NCI-H2227 treated with DMSO at 0.1 percent for 48 hours (cell line): Measurements from ENCODE around the gene ZFPL1.

Source experiments
- DNase-seq: peaks from one replicate; lab custom pipeline; 2025; lab: John Stamatoyannopoulos, UW

Gene ZFPL1

DNA sequence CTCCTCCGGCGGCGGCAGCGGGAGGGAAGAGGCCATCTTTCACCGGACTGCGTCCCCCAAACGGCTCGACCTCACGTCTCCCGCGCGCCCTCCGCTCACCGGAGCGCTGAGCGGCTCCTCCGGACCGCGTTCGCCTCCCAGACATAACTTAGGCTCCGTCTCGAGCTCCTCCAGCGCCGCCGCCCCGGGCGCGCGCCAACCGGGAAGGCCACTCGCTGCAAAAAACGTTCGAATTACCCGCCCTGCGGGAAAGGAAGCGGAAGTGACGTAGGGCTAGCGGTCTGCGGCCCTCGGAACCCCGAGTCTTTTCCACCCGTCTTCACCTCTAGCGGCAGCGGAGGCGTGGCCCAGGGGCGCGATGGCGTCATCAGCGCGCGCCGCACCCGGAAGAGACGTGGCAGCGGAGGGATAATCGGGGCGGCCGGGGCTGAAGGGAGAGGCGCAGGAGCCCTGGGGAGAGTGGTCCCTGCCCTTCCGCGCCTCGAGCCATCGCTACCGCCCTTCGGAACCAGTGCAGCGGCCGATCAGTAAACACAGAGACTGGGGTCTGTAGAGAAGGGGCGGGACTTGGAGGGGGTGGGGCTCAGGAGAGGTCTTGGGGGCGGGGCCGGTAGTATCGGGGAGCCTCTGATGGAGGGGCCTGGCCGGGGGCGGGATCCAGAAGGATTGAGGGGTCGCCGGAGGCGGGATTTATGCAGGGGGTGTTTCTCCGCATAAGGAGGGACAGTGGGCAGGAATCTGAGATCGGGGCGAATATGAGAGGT lies at the start of gene ZFPL1, which contains the start of gene CDCA5:
TSS of gene ZFPL1 (plus strand) at position 389 of the 764 bp plus-strand sequence. CDS start 477 bp downstream, outside the sequence.
TSS of gene CDCA5 (minus strand) at position 207 of the 764 bp plus-strand sequence. CDS start at position 145, 62 bp downstream.
- DNase-seq: peak; percentile 94

DNA sequence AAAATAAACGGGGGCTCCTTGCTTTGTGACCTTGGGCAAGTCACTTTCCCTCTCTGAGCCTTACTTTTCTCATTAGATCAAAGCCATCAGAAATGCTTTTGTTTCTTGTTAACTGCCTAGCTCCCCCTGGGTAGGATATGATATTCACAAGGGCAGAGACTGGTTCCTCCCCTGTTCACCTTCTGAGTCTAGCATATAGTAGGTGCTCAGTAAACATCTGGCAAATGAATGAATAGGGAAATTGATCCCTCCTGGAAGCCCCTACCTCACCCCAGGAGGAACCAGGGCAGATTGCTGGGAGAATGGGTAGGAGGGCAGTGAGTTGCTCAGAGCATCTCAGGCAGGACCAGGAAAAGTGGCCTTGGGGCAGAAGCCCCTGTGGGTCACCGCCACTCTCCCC lies 49.6 kb upstream of the ZFPL1 start:
- DNase-seq: no peak

DNA sequence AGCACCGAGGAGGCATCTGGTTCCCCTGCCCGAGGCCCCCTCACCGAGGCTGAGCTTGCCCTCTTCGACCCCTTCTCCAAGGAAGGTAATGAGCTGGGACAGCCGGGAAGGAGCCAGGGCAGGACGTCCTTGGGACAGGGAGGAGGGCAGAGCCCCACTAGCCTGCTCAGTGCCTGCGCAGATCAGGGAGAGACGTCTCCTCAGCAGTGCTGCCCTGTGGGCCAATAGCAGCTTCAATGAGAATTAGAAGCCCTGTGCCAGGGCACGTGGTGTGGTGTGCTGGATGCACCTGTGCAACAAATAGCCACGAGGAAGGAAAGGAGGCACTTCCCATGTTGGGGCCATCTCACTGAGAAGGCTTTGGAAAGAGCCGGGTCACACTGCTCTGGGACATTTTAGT lies 48.4 kb upstream of the ZFPL1 start:
- no peak for DNase-seq

DNA sequence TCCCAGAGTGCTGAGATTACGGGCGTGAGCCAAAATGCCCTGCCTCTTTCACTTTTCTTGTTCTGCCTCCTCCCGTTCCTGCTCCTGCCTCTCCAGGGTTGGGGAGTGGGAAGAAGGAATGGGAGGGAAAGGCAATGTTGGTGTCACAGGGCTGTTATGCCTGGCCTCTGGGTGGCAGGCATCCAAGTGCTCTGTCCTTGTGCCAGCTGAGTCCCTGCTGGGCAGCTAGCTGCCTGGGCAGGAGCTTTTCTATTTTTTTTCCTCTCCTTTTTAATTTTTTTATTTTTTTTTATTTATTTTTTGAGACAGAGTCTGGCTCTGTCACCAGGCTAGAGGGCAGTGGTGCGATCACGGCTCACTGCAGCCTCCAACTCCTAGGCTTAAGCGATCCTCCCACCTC lies 47.1 kb upstream of the ZFPL1 start:
- DNase-seq: no peak

DNA sequence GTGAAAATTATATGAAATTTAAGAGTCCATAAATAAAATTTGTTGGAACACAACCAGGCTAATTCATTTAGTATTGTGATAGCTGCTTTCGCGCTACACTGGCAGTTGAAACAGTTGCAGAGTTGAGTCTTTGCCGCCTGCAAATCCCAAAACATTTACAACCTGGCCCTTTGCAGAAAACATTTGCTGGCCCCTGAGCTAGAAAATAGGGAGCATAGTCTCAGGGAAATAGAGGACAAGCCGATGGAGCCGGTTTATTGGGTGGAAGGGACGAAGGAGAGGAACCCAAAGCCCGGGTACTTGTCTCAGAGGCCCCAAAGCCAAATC lies 43.5 kb upstream of the ZFPL1 start:
- DNase-seq: no peak

DNA sequence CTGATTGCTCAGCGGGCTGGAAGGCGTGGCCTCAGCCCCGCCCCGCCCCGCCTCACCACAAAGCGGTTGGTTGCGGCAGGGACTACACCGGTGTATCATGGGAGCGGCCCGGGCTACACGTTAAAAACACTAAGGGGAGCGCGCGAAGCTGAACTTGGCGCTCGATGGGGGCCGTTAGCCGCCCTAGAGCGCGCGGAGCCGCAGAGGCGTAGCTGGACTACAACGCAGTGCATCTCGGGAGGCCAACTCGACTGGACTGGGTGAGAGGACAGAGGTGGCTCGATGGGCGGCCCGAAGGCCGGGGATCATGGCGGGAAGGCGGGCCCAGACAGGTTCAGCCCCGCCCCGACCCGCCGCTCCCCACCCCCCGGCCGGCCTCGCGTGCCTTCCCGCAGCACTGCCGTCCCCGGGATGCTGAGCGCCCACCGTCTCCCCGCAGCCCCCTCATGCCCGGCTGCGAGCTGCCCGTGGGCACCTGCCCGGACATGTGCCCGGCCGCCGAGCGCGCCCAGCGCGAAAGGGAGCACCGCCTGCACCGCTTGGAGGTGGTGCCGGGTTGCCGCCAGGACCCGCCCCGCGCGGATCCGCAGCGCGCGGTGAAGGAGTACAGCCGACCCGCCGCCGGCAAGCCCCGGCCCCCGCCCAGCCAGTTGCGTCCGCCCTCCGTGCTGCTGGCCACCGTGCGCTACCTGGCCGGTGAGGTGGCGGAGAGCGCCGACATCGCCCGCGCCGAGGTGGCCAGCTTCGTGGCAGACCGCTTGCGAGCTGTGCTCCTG lies 43.0 kb upstream of the ZFPL1 start, which contains the start of gene SAC3D1:
TSS of gene SAC3D1 (plus strand) at position 364 of the 776 bp plus-strand sequence. CDS start at position 447, 83 bp downstream.
- peak; percentile 95 for DNase-seq

DNA sequence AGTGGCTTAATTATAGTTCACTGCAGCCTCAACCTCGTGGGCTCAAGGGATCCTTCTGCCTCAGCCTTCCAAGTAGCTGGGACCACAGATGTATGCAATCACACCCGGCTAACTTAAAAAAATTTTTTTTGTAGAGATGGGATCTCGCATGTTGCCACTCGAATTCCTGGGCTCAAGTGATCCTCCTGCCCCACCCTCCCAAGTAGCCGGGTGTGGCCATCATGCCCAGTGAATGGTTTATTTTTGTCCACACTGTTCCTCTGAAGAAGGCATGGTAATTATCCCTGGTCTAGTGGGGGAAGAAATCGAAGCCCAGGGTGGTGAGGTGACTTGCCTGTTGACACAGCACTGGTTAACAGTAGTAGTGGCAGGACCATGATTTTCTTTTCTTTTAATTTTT lies 41.1 kb upstream of the ZFPL1 start:
- DNase-seq: no peak

DNA sequence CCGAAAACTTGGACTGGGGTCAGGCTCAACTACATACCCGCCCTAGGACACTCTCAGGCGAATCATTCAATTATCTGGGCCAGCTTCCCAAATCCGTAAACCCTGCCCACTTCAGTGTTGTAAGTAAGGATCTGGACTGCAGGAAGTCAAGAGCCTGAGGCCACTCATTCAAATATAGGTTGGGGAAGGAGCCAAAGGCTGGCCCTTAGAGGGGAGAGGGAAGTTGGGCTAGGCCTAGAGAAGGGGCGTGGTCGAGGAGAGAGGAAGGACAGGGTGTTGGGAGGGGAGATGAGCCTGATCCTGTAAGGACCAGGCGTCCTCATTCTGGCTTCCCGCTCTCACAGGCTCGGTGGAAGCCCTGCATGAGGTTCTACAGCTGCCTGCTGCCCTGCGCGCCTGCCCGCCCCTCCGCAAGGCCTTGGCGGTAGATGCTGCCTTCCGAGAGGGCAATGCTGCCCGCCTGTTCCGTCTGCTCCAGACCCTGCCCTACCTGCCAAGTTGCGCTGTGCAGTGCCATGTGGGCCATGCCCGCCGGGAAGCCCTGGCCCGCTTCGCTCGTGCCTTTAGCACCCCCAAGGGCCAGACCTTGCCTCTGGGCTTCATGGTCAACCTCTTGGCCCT lies 40.0 kb upstream of the ZFPL1 start:
- no peak for DNase-seq

DNA sequence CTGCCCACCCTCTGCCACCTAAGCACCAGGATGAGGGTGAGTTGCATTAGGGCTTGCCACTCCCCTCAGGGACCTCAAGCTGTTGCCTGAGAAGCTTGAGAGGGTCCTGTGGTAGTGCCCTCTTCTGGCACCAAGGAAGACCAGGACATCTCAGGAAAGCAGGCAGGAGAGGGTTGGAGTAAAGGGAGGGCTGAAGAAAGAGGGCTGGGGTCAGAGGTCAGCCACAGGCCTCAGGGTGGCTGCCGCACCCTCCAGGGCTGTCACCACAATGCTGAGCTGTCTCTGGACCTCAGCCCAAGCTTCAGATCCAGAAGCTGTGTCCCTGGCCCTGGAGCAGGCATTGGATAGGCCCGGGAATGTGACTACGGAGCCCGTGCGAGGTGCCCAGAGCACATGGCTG lies 39.0 kb upstream of the ZFPL1 start:
- no peak for DNase-seq

DNA sequence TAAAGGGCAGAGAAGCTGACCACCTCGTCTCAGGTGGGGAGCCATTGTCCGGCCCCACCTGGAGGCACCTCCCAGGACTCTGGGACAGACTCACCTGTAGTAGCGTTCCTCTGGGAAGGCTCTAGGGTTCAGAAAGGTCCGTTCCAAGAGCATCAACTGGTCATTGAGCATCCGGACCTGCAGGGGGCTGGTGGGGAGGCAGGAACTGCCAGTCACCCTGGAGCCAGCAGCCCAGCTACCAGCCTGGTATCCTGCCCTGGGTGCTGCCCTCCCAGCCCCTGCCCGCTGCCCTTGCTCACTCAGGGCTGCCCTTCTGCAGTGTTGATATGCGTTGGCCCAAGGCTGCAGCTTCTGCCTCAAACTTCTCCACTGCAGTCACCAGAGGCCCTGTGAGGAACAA lies 38.3 kb upstream of the ZFPL1 start:
- DNase-seq: no peak

DNA sequence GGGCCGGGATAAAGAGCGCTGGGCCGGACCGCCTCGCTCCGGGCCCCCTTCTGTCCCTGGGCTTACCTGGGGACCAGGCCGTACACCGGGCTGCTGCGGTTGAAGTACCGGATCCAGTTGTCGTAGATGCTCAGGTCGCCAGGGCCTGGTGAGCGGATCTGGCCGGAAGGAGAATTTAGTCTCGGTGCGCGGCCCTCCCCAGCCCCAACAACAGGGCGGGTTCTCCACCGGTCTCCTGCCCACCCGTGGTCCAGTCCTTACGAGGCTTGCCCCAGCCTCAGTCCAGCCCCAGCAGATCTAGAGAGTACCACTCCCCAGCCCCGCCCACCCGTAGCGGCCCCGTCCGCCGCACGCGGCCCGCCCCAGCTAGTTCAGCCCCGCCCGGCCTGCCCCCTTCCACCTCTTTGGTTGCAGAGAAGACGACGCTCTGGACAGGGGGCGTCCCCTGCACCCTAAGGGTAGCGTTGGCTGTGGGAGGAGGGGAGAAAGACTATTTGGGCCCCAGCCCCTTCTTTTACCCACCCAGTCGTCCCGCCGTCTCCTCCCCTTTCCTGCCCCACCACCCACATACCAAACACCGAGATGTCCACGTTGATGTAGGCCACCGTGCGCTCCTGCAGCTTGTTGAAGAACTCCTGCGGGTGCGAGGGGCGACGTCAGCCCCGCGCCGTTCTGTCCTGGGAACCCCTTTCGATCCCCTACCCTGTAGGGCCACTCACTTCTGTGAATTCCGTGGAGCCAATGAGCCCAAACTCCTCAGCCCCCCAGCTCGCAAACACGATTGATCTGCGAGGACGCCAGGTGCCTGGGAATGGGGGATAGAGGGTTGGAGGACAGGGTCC lies 36.2 kb upstream of the ZFPL1 start:
- no peak for DNase-seq

DNA sequence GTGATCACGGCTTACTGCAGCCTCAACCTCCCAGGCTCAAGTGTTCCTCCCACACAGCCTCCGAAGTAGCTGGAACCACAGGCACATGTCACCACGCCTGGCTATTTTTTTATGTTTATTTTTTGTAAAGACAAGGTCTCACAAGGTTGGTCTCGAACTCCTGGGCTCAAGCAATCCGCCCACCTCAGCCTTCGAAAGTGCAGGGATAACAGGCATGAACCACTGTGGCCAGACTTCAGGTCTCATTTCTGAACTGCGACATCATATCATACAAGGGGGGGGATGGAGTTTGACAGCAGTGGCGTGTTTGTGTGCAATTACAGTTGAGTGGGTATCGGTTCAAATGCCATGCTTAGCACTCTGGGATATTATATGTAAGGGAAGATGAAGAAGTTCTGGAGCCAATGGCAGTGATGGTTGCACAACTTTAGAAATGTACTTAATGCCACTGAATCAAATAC lies 32.6 kb upstream of the ZFPL1 start:
- DNase-seq: no peak

DNA sequence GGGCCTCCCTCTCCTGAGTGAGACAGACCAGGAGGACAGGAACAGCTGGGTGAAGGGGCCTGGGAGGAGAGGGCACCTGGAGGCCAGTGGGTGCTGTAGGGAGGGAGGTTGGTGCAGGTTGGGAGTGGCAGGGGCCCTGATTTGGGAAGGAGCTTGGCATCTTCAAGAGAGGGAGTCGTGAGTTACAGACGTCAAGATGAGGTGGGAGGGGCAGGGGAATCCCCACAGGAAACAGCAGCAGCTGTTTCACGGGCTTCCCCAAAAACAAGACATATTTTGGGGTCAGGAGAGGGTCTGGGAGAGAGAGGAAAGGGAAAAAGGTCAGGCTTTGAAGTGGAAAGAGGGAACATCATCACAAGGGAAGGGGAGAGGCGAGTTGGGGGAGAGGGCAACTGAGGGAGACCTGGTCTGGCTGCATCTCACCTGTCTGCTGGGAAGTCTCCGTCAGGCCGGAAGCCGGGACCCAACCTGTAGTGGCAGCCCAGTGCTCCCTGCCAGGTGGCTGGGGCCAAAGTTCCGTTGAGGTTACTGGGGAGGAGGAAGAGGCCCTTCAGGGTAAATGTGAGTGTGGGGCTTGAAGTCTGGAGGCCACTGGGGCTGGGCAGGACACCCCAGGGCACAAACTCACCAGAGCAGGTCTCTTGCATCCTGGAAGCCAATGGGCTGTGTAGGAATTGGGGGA lies 30.1 kb upstream of the ZFPL1 start:
- no peak for DNase-seq

DNA sequence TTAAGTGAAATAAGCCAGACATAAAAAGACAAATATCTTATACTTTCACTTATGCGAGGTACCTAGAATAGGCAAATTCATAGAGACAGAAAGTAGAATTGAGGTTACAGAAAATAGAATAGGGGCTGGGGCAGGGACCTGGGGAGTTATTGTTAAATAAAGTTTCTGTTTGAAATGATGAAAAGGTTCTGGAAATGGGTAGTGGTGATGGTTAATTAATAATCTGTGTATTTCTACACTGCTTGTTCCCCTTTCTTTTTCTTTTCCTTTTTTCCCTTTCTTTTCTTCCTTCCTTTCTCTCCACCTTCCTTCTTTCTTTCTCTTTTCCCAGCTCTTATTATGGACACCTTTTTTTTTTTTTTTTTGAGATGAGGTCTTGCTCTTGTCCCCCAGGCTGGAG lies 28.5 kb upstream of the ZFPL1 start:
- no peak for DNase-seq

DNA sequence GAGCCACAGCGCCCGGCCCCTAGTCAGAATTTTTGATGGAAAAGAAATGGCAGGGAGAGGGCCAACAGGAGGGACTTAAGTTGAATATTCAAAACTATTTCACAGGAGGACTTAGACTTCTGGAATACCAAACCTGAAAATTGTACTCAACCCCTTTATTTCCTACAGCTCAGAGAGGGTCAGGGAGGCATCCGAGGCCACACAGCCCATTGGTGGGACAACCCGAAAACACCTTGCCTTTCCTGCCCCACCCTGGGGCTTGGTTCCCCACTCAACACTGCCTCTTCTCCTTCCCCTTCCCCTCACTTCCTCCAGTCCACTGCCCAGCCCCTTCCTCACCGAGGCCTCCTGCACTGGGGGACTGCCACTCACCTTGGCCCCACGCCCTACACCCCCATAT lies 27.0 kb upstream of the ZFPL1 start:
- no peak for DNase-seq

DNA sequence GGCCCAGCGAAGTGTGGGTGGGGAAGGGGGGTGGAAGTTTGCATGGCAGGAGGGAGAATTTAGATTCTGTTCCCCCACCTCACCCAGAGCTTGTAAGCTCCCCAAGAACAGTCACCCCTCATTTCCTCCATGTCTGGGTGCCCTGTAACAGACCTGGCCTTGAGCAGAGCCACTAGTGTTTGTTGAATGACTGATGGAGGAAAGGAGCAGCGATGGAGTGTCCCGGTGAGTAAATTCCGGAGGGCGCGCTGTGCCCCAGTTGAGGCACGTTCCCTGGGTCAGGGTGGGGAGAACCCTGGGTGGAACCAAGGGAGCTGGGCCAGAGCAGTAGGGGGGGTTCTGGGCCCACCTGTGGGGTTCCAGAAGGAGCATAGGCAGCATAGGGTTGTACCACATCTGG lies 26.5 kb upstream of the ZFPL1 start:
- DNase-seq: no peak

DNA sequence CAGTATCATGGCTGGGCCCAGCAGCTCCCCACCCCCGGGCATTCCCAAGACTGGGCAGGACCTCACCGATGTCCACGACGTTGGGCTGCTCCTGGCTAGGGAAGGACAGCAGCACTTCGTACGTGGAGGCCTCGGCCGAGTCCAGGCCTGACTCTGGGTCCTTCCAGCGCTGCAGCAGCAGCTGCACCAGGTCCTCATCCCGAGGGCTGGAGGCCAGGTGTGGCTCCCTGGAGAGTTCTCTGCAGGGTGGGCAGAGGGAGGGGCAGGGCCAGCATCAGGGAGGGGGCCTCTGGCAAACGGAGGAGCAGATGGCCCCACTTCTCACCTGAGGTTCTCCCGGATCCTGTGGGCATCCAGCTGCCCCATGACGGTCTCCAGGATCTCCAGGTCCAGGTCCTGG lies 26.0 kb upstream of the ZFPL1 start:
- DNase-seq: no peak

DNA sequence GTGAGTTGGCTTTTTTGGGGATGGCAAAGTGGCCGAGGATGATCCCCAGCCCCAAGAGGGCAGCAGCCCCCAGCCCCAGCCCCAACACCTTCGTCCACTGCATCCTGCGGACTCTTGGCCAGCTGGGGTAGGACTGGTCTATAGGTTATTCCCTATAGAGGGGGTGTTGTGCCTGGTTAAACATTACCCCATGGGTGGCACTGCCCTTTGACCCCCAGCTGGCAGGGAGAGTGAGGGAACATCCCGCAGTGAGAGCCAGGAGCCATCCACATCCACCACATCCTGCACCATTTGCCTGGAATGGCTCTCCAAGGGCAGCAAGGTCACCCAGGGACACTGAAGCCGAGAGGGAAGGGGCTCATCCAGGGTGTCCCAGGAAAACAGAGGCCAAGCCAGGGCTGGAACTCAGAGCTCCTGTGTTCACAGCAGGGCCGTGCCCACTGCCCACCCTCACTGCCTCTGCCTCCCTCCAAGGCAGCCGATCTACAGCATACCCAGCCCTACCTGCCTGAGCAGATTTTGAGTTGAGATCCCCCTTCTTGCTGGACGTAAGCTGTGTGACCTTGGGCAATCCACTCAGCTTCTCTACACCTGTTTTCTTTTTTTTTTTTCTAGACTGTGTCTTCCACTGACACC lies 25.5 kb upstream of the ZFPL1 start, which contains the start of gene NAALADL1:
TSS of gene NAALADL1 (minus strand) at position 135 of the 636 bp plus-strand sequence. CDS start at position 103, 32 bp downstream.
- DNase-seq: no peak

DNA sequence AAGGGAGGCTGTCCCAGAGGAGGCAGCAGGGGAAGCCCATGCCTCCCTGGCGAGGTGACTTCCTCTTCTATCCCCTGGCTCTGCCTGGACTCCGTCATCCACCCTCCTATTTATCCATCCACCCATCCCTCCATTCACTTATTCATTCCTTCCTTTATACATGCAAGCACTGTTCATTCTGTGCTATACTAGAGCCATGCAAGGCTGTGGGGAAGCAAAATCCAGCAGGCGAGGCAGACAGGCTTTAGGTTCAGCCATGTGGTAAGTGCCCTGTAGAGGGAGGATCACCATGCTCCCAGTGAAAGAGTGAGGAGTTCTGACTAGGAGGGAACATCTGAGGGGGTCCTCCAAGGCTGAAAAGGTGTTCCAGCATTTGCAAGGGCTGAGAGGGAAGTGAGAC lies 24.5 kb upstream of the ZFPL1 start:
- DNase-seq: no peak

DNA sequence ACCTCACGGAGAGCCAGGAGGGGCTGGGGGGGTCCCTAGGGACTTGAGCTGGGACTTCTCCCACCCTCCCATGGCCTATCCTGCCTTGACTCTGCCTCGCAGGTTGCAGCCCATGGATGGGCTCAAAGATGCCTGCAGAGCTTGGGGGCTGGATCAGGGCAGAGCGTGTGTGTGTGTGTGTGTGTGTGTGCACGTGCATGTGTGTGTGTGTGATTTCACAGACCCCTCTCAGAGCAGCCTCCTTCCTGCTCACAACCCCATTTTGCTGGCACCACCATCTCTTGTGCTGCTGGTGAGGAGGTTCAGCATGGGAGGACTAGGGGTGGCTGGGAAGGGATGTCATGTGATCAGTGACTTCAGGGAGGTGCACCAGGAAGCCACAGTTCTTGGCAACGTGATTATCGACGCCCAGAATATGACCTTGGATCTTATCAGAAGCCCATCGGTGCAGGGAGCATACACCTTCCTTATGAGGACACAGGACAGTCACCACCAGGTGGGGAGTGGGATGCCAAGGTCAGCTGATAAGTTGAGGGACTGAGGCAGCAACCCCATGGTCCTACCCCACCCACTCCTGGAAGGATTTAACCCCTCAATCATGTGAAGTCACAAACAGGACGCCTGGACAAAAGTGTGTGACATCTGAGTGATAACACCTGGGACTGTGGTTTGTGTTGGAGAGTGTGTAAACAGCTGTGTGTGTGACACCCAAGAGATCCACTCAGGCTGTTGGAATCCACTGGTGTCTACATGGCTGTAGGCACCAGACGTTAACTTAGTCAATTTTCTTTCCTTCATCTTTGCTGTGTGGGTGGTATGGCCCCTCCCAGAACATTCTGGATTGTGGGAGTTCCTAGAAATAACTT lies 23.8 kb upstream of the ZFPL1 start:
- no peak for DNase-seq
